Astrocyte of the cerebellum (primary cell): Measurements from ENCODE around the gene SLC35G6.
A peak's percentile ranks its signal among the peaks of the same experiment; 100 is the strongest.

Source experiments
- DNase-seq: peaks from one replicate; pipeline ENCODE4 v3.0.0-alpha.2; 2011; ENCODE audit warnings: low read depth
- H3K4me3 ChIP-seq: 2 replicates; pipeline ENCODE4 v1.5.1; 2011; ENCODE audit warnings: mild to moderate bottlenecking, low read depth, low read length, moderate library complexity
- in situ Hi-C: cut with HindIII; loops from 2 replicates; pipeline ENCODE4 v1.10.0; 2017; ENCODE audit warnings: low sequenced_read_pairs
- TF ChIP-seq, protein P1 (sequence below): IDR thresholded peaks from 2 replicates; pipeline ENCODE4 v1.5.1; 2012; ENCODE audit warnings: low read length, low read depth, moderate library complexity, mild to moderate bottlenecking; ENCODE audit errors: missing control alignments

Gene SLC35G6

DNA sequence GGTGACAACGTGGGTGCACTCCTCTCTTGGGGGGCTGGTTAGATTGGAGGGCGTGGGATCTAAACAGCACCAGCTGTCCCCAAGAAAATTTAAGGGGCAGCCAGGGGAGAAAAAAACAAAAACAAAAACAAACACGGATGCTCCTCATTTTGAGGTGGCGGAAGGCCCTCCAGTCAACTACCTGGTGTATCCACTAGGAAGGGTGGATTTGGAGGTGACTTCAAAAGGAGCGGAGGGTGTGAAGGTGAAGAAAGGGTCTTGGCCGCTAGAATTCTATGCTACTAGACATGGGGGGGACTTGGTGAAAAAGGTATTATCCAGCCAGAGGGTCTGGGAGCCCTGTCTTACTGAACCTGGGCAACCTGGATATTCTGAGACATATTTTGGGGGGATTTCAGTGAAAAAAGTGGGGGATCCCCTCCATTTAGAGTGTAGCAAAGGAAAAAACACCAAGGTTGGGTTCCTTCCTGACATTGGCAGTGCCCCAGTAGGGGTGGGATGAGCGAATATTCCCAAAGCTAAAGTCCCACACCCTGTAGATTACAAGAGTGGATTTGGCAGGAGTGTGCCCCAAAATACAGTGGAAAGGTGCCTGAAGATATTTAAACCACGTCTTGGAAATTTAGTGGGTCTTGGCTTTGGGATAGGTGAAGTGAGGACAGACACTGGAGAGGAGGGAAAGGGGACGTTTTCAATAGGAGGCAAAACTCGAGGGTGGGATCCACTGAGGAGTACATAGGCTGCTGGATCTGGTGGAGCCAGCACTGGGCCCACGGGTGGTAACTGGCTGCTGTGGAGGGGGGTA lies 42.4 kb upstream of the SLC35G6 start:
- TF ChIP-seq, protein P1, sequence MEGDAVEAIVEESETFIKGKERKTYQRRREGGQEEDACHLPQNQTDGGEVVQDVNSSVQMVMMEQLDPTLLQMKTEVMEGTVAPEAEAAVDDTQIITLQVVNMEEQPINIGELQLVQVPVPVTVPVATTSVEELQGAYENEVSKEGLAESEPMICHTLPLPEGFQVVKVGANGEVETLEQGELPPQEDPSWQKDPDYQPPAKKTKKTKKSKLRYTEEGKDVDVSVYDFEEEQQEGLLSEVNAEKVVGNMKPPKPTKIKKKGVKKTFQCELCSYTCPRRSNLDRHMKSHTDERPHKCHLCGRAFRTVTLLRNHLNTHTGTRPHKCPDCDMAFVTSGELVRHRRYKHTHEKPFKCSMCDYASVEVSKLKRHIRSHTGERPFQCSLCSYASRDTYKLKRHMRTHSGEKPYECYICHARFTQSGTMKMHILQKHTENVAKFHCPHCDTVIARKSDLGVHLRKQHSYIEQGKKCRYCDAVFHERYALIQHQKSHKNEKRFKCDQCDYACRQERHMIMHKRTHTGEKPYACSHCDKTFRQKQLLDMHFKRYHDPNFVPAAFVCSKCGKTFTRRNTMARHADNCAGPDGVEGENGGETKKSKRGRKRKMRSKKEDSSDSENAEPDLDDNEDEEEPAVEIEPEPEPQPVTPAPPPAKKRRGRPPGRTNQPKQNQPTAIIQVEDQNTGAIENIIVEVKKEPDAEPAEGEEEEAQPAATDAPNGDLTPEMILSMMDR, result no peak
- no peak overlapping the region for H3K4me3 ChIP-seq
- in situ Hi-C loops, result no loop called here
- no peak for DNase-seq

DNA sequence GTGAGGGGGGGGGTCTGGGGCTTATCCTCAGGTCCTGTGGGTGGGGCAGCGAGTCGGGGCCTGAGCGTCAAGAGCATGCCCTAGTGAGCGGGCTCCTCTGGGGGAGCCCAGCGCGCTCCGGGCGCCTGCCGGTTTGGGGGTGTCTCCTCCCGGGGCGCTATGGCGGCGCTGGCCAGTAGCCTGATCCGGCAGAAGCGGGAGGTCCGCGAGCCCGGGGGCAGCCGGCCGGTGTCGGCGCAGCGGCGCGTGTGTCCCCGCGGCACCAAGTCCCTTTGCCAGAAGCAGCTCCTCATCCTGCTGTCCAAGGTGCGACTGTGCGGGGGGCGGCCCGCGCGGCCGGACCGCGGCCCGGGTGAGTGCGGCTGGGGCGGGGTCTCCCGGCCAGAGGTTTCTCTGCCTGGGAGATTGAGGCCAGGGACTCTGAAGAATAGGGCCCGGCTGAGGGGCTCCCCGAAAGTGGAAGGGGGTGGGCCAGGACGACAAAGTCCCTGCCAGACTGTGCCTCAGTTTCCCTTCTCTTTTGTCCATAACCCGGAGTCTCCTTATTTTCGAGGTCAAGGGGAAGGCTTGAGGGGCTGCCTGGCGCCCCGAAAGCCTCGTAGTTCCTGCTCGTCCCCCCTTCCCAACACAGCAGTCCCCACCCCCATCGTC lies 41.7 kb upstream of the SLC35G6 start, which contains the start of gene FGF11:
Gene FGF11, plus strand, starts transcription at position 51 of the 651 bp plus-strand sequence. Its CDS starts 109 bp downstream, at position 160.
- in situ Hi-C loops, result no loop called here
- no peak for DNase-seq
- TF ChIP-seq, protein P1, result no peak
- H3K4me3 ChIP-seq, result peak within 1 kb of the TSS; percentile 36

DNA sequence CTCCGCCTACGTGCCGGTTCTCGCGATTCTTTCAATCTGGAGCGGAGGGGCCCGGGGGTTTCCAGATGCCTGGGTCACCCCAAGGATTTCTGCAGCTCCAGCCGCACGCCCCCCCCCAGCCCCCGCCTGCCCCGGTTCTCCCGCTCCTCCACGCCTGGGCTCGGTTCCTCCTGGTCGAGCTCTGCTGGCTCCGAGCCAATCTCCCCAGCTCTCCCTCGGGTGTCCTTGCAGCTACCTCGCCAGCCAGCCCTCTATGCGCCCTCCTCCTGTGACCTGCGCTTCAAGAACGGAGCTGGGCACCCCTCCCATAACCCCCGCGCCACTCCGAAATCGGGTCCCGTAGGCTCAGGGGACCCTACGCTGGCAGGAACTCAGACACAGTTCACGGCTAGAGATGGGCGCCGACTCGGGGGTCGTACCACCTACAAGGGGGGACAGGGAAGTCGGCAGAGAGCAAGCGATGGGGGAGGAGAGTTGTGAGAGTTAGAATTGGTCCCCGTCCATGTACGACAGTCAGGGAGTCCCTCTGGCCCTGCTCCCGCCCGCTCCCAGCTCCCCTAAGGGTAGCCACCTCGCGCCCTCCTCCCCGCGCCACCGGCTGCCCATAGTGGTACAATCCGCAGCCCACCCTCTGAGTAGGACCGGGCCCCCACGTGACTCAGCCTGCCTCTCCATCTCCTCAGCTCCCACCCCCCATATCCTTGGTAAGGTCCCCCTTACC lies 41.0 kb upstream of the SLC35G6 start:
- in situ Hi-C loops, result no loop called here
- TF ChIP-seq, protein P1, result no peak
- DNase-seq, result no peak
- H3K4me3 ChIP-seq, result peak overlapping the region; percentile 36

- peak overlapping the region; percentile 36 for H3K4me3 ChIP-seq
- in situ Hi-C loops, result no loop called here
- no peak for DNase-seq
- TF ChIP-seq, protein P1, result peak; percentile 8
Measured at GRCh38 chr17:7440834-7441195, 40.4 kb upstream of the SLC35G6 start.

DNA sequence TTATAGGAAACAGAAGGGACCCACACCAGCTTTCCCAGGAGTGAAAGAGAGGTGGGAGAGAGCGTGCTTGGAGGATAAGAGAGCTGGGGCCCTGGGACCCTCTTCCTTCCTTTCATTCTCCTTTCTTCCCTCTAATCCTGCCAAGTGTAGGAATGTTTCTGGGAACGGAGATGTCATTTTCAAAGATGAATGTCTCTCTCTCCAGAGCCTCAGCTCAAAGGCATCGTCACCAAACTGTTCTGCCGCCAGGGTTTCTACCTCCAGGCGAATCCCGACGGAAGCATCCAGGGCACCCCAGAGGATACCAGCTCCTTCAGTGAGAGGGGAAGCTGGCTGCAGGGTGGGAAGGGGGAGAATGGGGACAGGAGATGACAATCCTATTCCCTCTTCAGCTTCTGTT lies 40.0 kb upstream of the SLC35G6 start:
- TF ChIP-seq, protein P1, result no peak
- in situ Hi-C loops, result no loop called here
- no peak for DNase-seq
- no peak overlapping the region for H3K4me3 ChIP-seq

DNA sequence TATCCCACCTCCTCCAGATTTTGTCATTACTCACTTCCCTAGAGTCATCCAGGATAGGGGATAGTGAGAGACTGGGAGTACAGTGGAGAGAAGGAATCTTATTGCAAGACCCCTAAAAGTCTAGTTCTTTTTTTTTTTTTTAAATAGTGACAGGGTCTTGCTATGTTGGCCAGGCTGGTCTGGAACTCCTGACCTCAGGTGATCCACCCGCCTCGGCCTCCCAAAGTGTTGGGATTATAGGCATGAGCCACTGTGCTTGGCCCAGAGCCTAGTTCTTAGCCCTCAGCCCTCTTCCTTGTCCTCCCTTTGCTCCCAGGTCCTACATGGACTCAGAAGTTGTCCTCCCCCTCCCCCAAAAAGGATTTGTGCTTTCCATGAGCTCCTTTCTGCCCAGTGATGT lies 39.1 kb upstream of the SLC35G6 start:
- DNase-seq, result no peak
- in situ Hi-C loops, result no loop called here
- no peak overlapping the region for H3K4me3 ChIP-seq
- TF ChIP-seq, protein P1, result no peak
